Heart left ventricle (tissue), 13 donors: ENCODE results near the gene WFDC2.

Source experiments
- POLR2A ChIP-seq, 2 donors: fragments of 450-650 bp; IDR thresholded peaks; one replicate each; pipeline ENCODE4 v1.6.1; 2017; ENCODE audit warnings: antibody characterized with exemption in 2 of 2, mild to moderate bottlenecking in 2 of 2, moderate library complexity in 2 of 2
- TF ChIP-seq, protein P1 (sequence below), 12 donors: fragments of 200-600 bp; sonication (generic) in 4 of 12; IDR thresholded peaks; one replicate each; pipeline versions ENCODE4 v1.5.0 to v1.8.0; 2018 to 2022; ENCODE audit warnings: antibody characterized with exemption in 12 of 12, mild to moderate bottlenecking in 5 of 12
- donor health status: ischemic (EF 13 %, LVEDD 7.1; RV severe dilation, severe dysfunction).
- donor health status: DM: no; HTN: yes; CAD: no.
- donor health status: DM: no; HTN: no; CAD: no.
- donor health status: ischemic (EF 25% LVEDD 6.9; RV normal size, moderate dysfunction).
- donor health status: ischemic (EF 25% LVEDD 5.7; RV mildly dilated, moderate dysfunction).
- donor health status: ischemic (EF 35%, LVEDD 5.7; RV mildly dilated, moderate dysfunction).
- donor health status: nonischemic (EF 11% LVEDD 7.7; RV severe dilation, severe dysfunction).
- donor health status: DM: yes; HTN: yes; CAD: no.
- donor health status: PGD.
- donor health status: ischemic (EF 29% LVEDD 5.4; RV normal size, mild dysfunction).
- donor health status: nonischemic (EF 23%, LVEDD 6.1; RV moderate dilation, normal function).

DNA sequence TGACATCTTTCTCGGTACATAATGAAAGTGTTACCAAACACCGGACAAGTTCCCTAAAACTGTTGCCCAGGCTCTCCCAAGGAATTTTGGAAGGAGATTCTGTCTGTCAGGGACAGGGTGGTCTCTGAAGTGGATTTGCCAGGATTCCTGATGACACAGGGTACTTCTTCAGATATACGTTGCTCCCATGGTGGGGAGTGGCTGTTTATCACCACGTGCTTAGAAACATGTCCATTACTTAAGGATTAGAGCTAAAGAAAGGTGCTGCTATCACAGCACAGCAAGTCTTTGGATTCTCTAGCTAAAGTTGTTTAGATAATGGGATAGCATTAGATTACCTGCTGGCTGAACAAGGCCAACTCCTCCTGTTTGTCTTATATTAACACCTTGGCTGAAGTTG is 39.5 kb downstream of the WFDC2 start:
- TF ChIP-seq, protein P1, sequence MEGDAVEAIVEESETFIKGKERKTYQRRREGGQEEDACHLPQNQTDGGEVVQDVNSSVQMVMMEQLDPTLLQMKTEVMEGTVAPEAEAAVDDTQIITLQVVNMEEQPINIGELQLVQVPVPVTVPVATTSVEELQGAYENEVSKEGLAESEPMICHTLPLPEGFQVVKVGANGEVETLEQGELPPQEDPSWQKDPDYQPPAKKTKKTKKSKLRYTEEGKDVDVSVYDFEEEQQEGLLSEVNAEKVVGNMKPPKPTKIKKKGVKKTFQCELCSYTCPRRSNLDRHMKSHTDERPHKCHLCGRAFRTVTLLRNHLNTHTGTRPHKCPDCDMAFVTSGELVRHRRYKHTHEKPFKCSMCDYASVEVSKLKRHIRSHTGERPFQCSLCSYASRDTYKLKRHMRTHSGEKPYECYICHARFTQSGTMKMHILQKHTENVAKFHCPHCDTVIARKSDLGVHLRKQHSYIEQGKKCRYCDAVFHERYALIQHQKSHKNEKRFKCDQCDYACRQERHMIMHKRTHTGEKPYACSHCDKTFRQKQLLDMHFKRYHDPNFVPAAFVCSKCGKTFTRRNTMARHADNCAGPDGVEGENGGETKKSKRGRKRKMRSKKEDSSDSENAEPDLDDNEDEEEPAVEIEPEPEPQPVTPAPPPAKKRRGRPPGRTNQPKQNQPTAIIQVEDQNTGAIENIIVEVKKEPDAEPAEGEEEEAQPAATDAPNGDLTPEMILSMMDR (IDR thresholded peaks at IDR 0.05), result no peak
- TF ChIP-seq POLR2A (IDR thresholded peaks at IDR 0.05), result no peak
